ENCODE results near the gene HMCES.
"Not testable (repeated sequence)": the region's sequence is repeated elsewhere in the genome, so short reads cannot be mapped to it uniquely, and the experiment has no call there.

Gene HMCES

DNA sequence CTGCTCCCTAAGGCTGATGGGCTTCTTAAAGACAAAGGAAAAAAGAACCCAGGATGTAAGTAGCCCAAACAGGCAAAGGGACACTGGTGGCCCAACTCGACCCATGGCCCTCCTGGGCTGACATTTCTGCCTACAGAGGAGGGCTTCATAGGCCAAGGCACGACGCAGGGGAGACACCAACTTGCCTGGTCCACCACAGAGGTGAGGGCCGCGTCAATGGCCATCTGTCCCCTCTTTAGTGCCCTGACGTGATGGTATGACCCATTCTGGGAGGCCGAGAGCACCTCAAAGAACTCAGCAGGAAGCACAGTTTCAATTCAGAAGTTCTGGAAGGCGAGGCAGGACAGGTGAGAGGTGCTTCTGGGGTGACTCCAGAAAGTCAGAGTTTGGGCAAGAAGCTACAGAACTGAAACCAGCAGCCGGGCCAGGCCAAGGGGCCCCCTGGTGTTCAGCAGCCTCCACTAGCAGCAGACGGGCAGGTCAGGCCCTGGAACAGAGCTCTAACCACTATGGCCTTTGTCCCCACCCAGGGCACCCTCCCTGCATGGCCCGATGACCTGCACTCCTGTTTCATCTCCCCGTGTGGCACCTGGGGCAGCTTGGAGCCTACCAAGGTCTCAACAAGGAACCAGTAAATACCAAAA lies 45.1 kb downstream of the HMCES start:
- no peak for DNase-seq

DNA sequence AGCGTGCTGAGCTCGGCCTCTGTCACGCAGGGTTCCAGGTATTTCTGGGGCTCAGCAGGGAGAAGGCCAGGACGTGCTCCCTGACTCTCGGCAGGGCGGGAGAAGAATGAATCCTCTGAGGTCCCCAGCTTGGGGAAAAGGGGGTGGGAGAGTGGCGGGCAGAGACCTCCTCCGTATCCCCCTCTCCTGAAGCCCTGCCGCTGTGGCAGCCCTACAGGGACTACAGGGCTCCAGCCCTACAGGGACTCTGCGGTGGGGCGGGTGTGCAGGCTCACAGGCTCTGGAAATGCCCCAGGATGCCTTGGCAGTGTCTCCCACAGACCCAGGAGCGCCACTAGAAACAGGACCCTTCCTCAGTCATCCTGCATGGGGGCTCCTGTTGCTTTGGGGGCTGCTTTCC lies 46.2 kb downstream of the HMCES start:
- DNase-seq = no peak

DNA sequence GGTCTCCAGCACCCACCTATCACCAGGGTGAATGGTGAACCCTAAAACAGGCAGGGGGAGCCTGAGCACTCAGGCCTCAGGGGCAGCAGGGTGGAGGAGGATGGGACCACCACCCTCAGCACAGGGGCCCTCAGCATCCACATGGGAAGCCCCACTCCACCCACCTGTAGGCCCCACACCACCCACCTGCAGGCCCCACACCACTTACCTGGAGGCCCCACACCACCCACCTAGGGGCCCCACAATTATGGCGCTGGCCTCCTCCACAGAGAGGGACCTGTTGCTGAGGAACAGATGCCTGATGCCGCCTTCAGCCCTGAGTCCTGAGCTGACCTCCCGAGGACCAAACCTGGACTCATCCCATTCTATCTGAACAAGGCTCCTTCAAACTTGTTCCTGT lies 46.7 kb downstream of the HMCES start:
- DNase-seq = no peak

DNA sequence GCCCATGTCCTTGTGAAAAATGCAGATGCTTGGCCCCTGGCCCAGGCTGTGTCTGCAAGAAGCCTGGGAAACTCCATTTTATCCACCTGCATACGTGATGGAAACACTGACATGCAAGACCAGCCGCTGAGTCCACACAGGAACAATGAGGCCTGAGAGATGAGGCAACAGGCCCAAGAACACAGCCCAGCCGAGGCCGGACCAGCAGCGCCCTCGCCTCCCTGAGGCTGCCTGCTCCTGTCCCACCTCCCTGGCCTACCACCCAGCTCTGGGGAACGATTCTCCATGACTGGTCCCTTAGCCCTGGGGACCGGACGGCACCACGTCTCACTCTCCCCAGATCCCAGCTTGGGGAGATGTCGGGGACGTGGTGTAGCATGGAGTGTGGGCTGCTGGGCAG lies 47.5 kb downstream of the HMCES start:
- no peak for DNase-seq

DNA sequence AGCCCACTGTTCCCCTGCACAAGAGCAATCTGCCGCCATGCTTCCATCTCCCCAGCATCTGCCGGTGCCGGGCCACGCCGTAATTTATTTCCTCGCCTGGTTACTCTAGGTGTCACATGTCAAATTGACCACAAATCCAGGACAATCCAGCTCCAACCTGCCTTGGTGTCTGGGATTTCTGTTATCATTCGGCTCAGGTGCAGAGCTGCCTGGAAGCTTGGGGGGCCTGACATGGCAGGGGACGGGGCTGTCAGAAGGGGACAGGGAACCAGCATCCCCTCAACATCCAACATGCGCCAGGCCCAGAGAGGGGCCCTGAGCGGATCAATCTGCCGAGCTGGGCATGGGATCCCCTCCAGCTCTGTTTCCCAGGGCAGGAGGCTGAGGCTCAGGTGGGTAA lies 47.9 kb downstream of the HMCES start:
- no peak for DNase-seq

DNA sequence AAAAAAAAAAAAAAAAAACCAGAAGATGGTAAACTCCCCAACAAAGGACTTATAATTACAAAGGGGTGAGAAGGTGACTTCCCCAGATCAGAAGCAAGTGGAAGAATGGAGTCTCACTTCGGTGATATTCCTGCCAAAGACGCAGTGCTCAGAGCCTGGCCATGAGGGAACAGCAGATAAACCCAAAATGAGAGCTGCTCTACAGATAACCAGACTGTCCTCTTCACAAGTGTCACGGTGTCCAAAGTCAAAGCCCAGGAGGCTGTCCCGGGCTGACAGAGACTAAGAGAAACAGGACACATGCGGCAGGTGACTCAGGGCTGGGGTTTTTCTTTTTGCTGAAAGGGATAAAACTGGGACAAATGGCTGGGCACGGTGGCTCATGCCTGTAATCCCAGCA lies 48.8 kb downstream of the HMCES start:
- no peak for DNase-seq

DNA sequence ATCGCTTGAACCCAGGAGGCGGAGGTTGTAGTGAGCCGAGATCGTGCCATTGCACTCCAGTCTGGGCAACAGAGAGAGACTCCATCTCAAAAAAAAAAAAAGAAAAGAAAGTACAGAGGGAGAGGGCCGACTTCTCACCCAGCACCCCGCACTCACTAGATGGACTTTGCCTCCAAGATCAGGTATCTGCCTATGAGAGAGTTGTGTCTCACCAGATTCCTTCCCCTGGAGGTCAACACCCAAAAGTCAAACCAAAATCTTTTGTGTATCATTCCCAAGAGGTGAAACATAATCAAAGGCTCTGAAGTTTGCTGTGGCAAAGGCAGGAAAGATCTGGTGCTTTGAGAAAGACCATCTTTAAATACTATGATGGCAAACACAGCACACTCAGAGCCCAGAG lies 51.2 kb downstream of the HMCES start:
- no peak for DNase-seq

DNA sequence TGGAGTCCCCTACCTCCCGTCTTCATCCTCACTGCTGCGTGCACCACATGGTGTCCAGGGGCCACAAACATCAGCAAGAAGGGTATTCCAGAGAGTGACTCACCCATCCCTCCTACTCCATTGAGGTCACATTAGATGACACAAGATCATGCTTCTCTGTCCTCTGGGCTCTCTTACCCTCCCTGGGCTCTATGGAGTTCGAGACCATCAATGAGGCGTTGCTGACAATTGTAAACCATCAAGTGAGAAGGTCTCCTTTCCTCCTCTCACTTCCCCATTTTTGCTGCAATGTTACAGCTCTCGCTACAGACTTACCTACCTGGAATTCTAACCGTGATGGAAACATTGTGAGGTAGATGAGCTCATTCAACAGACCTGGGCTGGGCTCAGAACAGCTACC lies 51.7 kb downstream of the HMCES start:
- DNase-seq = no peak

DNA sequence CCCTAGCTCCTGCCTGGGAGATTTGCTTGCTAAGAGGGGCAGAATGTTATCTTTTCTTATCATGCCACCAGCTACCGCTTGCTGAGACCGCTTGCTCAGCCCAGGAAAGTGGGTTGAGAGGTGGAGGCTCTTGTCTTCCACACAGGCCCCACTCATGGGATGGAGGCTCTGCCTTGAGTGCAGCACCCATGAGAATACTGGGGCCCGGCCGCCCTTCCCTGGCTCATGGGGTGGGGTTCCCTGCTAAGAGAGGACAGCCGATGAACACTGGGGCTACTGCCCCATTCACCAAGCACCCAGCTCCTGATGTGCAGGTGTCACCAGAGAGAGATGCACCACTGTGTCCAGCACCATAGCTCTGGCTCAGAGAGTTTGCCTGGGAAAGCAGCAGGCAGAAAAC lies 55.2 kb downstream of the HMCES start:
- no peak for DNase-seq

DNA sequence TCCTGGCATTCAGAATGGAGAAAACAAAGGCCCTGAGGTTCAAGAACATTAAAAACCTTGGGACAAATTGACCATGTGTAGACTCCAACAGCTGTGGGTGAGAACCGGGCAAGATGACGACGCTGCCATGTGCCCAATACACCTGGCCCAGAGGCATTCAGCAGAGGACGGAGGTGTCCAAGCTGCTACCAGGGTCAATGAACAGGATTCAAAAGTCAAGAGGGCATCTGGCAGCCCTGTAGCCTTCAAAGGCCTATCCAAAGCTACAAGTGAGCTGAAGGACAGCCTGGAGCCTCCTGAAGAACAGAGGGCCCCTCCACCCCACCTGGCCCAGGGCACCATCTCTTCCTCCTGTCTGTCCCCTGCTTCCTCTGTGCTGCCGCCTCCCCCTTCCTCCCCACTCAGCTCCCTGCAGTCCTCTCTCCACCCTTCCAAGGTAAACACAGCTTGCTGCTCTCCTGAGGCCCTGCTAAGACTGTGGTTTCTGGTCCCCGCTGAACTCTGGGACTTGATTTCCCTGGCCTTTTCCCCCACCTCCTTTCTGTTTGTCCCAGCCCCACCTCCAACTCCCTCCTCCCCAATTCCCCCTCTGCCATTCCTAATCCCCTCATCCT lies 57.5 kb downstream of the HMCES start:
- no peak for DNase-seq

DNA sequence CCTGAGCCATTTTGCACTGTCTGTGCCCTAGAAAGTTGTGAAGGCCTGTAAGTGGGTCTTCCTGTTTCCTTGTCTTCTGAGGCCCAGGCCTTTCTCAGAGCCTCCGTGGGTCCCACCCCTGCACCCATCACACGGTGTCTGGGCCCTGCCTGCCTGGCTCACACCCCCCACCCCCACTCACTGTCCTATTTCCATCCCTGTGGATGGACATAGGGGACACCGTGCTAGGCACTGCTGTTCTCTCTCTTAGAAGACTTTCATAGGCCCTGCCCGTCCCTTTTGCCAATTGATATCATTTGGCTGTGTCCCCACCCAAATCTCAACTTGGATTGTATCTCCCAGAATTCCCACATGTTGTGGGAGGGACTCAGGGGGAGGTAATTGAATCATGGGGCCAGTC lies 59.0 kb downstream of the HMCES start:
- DNase-seq = not testable (repeated sequence)

DNA sequence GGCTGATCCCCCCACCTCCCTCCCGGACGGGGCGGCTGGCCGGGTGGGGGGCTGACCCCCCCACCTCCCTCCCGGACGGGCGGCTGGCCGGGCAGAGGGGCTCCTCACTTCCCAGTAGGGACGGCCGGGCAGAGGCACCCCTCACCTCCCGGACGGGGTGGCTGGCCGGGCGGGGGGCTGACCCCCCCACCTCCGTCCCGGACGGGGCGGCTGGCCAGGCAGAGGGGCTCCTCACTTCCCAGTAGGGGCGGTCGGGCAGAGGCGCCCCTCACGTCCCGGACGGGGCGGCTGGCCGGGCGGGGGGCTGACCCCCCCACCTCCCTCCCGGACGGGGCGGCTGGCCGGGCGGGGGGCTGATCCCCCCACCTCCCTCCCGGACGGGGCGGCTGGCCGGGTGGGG lies 60.5 kb downstream of the HMCES start:
- not testable (repeated sequence) for DNase-seq

DNA sequence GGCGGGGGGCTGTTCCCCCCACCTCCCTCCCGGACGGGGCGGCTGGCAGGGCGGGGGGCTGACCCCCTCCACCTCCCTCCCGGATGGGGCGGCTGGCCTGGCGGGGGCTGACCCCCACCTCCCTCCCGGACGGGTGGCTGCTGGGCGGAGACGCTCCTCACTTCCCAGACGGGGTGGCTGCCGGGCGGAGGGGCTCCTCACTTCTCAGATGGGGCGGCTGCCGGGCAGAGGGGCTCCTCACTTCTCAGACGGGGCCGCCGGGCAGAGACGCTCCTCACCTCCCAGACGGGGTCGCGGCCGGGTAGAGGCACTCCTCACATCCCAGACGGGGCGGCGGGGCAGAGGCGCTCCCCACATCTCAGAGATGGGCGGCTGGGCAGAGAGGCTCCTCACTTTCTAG lies 61.2 kb downstream of the HMCES start:
- DNase-seq = not testable (repeated sequence)

DNA sequence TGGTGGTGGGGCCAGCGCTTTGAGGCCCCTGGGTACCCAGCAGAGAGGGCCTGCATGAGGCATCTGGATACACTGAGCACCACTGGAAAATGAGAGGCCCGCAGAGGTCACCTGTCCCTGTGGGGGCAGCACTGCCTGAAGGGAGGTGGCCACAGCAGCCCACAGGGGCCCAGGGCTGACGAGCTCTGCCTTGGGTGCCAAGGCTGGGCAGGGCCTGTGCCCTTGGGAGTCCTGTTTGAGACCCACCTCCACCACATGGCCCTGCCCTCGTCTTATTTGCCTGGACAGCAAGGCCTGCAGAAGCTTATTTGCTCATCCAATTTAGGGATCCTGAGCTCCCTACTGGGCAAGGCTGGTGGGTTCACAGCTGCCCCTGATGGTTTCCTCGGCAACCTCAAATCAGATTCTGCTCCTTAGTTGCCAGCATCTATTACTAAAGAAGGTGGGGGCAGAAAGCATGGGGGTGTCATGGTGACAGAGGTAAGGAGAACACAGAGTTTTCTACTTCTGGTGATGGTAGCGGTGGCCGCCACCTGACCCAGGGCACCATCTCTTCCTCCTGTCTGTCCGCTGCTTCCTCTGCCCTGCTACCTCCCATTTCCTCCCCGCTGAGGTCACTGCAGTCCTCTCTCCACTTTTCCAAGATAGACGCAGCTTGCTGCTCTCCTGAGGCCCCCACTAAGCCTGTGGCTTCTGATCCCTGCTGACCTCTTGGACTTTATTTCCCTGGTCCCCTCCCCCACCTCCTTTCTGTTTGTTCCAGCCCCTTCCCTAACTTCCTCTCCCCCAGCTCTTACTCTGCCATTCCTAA lies 62.9 kb downstream of the HMCES start:
- no peak for DNase-seq

DNA sequence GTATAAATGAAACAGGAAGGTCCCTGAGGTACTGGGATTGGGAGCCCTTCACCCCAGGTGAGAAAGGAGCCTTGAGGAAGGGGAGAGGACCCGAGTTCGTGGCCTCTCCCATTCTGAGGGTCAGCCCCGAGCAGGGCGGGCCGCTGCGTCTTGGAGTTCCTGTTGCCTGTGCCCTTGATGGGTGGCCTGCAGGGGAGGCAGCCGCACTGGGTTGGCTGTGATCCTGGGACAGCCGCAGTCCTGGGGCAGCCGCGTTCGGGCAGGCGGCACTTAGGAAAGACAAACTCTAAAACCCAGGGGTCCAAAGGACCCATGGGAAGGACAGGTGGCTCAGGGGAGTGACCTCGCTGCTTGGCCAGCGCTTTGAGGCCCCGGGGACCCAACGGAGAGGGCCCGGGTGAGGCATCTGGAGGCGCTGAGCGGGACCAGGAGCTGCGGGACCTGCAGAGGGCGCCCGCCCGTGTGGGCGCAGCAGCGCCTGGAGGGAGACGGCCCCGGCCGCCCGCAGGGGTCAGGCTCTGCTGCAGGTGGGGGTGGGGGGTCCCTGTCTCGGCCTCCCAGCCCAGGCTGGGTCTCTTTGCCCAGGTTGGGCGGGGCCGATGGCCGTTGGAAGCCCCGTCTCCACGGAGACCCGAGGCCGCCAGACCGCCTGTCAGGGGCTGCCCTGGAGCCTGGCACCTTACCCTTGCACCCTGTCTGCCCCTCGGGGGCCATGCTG lies 65.1 kb downstream of the HMCES start:
- DNase-seq = peak; percentile 3

DNA sequence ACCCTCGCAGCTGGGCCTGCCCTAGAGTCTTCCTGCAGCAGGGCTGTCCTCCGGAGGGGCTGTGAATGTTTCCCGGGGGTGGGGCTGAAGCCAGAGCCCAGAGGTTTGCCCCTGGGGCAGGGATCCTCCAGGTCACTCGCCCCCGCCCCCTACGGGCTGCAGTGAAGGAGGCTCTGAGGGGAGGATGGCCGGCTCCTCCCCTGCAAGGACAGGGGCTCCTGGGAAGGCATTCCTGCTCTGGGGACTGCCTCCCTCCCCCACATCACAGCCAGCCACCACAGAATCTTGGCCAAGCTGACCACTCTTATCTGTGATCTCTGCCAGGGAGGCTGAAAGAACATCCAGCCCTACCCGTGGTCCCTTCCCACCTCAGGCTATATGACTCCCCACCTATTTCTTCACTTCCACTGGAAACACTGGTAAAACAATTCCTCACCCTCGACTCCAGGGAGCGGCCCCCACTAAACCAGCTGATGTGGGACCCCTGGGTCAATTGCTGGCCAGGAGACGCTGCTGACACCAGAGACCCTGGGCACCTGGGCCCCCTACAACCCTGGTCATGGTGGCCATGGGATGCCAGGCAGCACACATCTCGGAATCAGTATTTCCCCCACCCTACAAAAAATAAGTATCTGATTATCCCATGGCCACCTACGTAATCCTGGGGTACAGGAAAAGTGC lies 66.0 kb downstream of the HMCES start:
- DNase-seq = no peak

DNA sequence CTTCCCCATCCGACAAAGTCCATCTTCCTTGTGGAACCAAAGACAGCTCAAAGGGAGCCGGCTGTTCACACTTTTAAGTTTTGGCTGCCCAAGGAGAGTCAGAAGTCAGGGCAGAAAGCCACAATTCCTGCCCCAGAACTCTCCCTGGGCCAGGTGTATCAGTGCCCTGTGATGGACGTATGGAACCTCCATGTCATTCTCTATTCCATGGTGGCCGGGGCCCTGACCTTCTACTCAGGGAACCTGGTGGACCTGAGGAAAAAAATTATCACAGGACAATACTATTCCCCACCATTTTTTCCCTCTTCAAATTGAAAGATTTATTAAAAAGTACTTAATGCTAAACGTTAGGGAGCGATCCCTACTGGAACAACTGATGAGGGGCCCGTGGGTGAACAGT lies 66.6 kb downstream of the HMCES start:
- DNase-seq = no peak

DNA sequence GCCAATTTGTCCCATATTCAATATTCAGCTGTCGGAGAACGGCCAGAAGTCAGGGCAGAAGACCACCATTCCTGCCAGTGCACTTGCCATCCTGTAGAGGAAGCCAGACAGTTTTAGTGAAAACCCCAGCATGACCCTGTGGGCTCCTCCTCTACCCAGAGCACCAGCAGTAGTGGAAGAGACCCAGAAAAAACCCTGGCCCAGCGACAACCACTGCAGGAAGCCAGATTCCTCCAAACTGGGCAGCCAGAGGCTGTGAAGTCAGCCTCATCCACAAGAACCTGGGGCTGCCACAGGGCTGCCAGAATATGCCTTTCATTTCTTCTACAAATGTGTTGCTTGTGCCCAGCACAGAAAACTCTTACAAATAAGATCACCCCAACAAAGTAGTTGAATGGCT lies 67.3 kb downstream of the HMCES start:
- DNase-seq = no peak

DNA sequence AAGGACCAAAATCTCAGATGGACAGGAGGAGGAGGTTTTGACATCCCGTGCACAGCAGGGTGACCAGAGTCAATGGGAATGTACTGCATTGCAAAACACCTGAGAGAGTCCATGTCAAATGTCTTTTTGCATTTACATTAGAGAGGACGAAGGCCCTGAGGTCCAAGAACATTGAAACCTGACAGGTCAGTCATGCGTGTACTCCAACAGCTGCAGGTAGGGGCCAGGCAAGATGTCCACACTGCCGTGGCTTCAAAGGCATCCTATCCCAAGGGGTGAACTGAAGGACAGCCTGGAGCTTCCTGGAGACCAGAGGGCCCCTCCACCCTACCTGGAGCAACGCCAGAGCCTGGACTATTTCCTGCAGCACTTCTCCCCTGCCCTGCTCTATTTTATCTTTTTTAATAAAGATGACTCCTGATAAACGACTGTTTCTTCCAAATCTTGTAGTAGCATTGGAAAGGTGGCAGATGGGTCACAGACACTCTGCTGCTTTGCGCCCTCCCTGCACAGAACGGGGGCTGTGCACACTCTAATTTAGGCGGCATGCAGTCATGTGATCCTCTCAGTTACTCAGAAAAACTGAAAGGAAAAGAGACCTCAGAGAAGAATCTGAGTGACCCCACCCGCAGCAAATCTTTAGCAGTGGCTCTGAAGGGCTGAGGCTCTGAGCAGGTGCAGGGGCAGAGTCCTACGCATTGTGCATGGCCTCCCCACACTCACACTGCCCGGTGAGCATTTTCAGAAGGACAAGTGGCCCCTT lies 68.2 kb downstream of the HMCES start:
- no peak for DNase-seq

DNA sequence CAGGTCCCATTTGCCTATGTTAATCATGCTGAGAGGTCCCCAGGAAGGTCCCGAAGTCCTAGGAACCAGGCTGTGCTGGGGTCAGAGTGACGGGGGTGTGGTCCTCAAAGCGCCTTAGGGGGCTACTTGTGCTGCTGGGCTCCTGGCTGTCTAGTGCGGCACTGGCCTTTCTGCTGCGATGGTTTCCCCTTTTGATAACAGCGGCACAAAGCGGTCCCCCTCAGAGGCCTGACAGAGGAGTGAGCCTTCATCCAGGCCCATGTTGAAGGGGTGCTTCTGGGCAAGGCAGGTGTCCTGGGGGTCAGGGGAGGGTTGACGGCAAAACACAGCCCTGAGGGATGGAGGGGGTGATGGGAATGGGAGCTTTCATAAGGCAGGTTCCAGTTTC lies 68.8 kb downstream of the HMCES start:
- DNase-seq = no peak

DNA sequence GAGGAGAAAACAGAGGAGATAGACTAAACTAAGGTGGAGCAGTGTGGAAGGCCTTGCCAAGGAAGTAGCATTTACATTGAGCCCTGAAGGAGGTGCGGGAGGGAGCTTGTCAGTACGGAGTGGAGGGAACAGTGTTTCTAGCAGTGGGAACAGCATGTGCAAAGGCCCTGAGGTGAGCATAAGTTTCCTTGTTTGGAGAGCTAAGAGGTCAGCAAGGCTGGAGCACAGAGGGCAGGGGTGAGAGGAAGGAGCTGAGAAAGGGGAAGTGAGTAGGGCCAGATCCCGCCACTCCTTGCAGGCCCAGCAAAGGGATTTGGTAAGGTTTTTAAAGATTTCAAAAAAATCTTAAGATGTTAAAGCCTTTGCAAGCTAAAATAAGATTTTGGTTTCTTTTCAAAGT lies 70.1 kb downstream of the HMCES start:
- DNase-seq = no peak

DNA sequence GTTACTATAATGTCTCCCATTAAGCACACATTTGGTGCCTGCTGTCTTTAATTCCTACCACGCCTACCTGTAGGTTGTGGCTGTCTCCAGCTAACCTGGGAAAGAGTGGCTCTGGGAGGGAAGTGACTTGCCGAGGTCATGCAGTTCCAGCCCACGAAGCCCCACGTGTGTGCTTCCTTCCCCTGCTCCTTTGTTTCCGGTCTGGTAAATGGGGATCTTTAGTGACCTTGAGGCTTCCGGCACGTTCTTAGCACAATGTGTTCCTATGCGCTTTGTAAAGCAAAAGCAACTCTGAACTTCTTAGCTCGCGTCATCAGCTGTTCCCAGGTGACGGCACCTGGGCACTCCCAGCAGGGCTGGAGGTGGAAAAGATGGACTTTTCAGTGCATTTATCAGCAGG lies 70.5 kb downstream of the HMCES start:
- not testable (repeated sequence) for DNase-seq

Measured in activated T-cell treated with anti-CD3 and anti-CD28 coated beads for 4 hours (primary cell).